HepG2 (cell line): ENCODE measurements around the gene FITM2. TPM values are rescaled to one million over a fixed set of nuclear protein-coding genes. Genes with fewer than 3 reads are reported as not detected.
A peak's percentile ranks its signal among the peaks of the same experiment; 100 is the strongest.

Experiments used
- CHCHD3 ChIP-seq: sonication (generic); formaldehyde crosslinking; IDR thresholded peaks from 2 replicates; pipeline ENCODE4 v1.8.0; 2022; ENCODE audit warnings: mild to moderate bottlenecking, missing genetic modification reagents, moderate library complexity
- ELF3 ChIP-seq: IDR thresholded peaks from 2 replicates; pipeline ENCODE4 v1.6.1; 2016; ENCODE audit warnings: missing genetic modification reagents, missing compliant biosample characterization
- FOXA3 ChIP-seq: IDR thresholded peaks from 2 replicates; pipeline ENCODE4 v1.6.1; 2016; ENCODE audit warnings: missing genetic modification reagents, missing compliant biosample characterization
- FOXK2 ChIP-seq: fragments of 450-650 bp; IDR thresholded peaks from 2 replicates; pipeline ENCODE4 v1.6.1; 2016
- FOXP1 ChIP-seq, 2 experiments: fragments of 450-650 bp in 1 of 2; IDR thresholded peaks; 2 replicates each; pipeline ENCODE4 v1.6.1; 2017 to 2018; ENCODE audit warnings: antibody characterized with exemption in 1 of 2
- GABPA ChIP-seq, 2 experiments: IDR thresholded peaks; 2 replicates each; pipeline ENCODE4 v1.6.1; 2011 to 2016; ENCODE audit warnings: low read depth in 2 of 2, low read length in 1 of 2, missing biosample characterization in 1 of 2, missing genetic modification characterization in 1 of 2
- HNF4A ChIP-seq: sonication (generic); formaldehyde crosslinking; IDR thresholded peaks from 2 replicates; pipeline ENCODE4 v1.4.0; 2020; ENCODE audit warnings: missing genetic modification reagents
- KAT8 ChIP-seq: IDR thresholded peaks from 2 replicates; pipeline ENCODE4 v1.6.1; 2016; ENCODE audit warnings: missing genetic modification reagents, missing compliant biosample characterization
- KDM5B ChIP-seq: sonication (generic); formaldehyde crosslinking; IDR thresholded peaks from 2 replicates; pipeline ENCODE4 v1.4.0; 2020; ENCODE audit warnings: missing genetic modification reagents, mild to moderate bottlenecking, borderline replicate concordance
- NAIF1 ChIP-seq: sonication (generic); formaldehyde crosslinking; IDR thresholded peaks from 2 replicates; pipeline ENCODE4 v1.5.0; 2020; ENCODE audit warnings: mild to moderate bottlenecking, missing genetic modification reagents, borderline replicate concordance
- SSRP1 ChIP-seq: IDR thresholded peaks from 2 replicates; pipeline ENCODE4 v1.6.1; 2016; ENCODE audit warnings: control low read depth
- ZFX ChIP-seq: sonication (generic); formaldehyde crosslinking; IDR thresholded peaks from 2 replicates; pipeline ENCODE4 v1.4.0; 2020; ENCODE audit warnings: mild to moderate bottlenecking, low read depth, missing genetic modification reagents, moderate library complexity
- ZMYM4 ChIP-seq: sonication (generic); formaldehyde crosslinking; IDR thresholded peaks from 2 replicates; pipeline ENCODE4 v1.8.1; 2023; ENCODE audit warnings: mild to moderate bottlenecking, missing genetic modification reagents
- ZNF644 ChIP-seq: IDR thresholded peaks from 2 replicates; pipeline ENCODE4 v1.6.1; 2016; ENCODE audit warnings: low read depth
- ZZZ3 ChIP-seq: sonication (generic); formaldehyde crosslinking; IDR thresholded peaks from 2 replicates; pipeline ENCODE4 v1.4.0; 2020; ENCODE audit warnings: missing genetic modification reagents, mild to moderate bottlenecking, borderline replicate concordance
- polyA plus RNA-seq, 8 experiments: library from polyadenylated mRNA; depleted of rRNA in 3 of 8; stranded (reverse) in 7 of 8; unstranded in 1 of 8; fragments of >200 nt; fragmentation: Illumina TruSeq in 4 of 8; extraction: Trizol in 4 of 8; gene quantifications; 2 replicates each; pipeline versions ENCODE4 v1.2.1 to v1.2.3, GENCODE V29; 2011 to 2016; ENCODE audit warnings: low read depth in 4 of 8, missing spikeins in 1 of 8, mixed read lengths in 1 of 8; ENCODE audit not compliant: insufficient read depth in 1 of 8
- total RNA-seq, 5 experiments: library from RNA; depleted of rRNA; stranded (reverse); fragments of >200 nt; fragmentation: Illumina TruSeq; extraction: Trizol; gene quantifications; 2 replicates each; pipeline ENCODE4 v1.2.3, GENCODE V29; 2016; ENCODE audit warnings: low read depth in 1 of 5
- TF ChIP-seq, protein P1 (sequence below): IDR thresholded peaks from 2 replicates; pipeline ENCODE4 v1.6.1; 2016; ENCODE audit warnings: low read depth
- TF ChIP-seq, protein P2 (sequence below): sonication (generic); formaldehyde crosslinking; IDR thresholded peaks from 2 replicates; pipeline ENCODE4 v1.5.0; 2020; ENCODE audit warnings: missing genetic modification reagents
- TF ChIP-seq, protein P3 (sequence below): sonication (generic); formaldehyde crosslinking; IDR thresholded peaks from 2 replicates; pipeline ENCODE4 v1.4.0; 2020; ENCODE audit warnings: mild to moderate bottlenecking, missing genetic modification reagents
- TF ChIP-seq, protein P4 (sequence below): sonication (generic); formaldehyde crosslinking; IDR thresholded peaks from 2 replicates; pipeline ENCODE4 v1.5.1; 2020; ENCODE audit warnings: mild to moderate bottlenecking, missing genetic modification reagents, borderline replicate concordance
- TF ChIP-seq, protein P5 (sequence below): sonication (generic); formaldehyde crosslinking; IDR thresholded peaks from 2 replicates; pipeline ENCODE4 v1.4.0; 2020; ENCODE audit warnings: missing genetic modification reagents, low read depth, mild to moderate bottlenecking, borderline replicate concordance

The FITM2 gene
- total and polyA plus RNA-seq, 2 of the 13 experiments (the other 11 are each of a cell fraction or from before 2014, with no cell fraction given), result 9.6 to 24.5 TPM

DNA sequence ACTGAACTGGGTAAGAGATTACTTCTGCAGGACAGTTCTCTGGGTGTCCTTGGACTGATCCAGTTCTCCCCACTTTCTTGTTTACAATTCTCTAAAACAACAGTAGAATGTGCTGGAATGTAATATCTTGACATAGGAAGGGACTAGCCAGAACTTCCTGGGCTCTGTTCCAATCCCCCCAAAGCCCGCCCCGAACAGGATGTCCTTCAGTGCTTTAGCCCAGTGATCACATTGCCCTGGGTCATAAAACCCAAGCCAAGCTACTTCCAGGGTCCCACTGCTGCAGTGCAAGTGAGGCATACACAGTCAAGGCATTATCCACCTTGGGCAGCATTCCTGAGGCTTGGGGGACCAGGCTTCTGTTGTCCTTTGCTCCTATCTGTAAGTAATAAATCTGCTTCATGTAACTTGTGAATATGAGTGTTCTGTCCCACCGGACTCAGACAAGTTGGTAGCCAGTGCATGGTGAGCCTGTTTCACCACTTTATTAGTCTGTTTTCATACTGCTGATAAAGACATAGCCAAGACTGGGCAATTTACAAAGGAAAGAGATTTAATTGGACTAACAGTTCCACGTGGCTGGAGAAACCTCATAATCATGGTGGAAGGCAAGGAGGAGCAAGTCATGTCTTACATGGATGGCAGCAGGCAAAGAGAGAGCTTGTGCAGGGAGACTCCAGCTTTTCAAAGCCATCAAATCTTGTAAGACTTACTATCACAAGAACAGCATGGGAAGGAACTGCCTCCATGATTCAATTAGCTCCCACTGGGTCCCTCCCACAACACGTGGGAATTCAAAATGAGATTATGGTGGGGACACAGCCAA is 23.5 kb downstream of the FITM2 start (continued):
- TF ChIP-seq, protein P1, sequence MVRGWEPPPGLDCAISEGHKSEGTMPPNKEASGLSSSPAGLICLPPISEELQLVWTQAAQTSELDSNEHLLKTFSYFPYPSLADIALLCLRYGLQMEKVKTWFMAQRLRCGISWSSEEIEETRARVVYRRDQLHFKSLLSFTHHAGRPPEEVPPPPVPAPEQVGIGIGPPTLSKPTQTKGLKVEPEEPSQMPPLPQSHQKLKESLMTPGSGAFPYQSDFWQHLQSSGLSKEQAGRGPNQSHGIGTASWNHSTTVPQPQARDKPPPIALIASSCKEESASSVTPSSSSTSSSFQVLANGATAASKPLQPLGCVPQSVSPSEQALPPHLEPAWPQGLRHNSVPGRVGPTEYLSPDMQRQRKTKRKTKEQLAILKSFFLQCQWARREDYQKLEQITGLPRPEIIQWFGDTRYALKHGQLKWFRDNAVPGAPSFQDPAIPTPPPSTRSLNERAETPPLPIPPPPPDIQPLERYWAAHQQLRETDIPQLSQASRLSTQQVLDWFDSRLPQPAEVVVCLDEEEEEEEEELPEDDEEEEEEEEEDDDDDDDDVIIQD (CRISPR knock-in tag), result peak; percentile 45; the same call in 1 of the 2 replicates
- TF ChIP-seq GABPA (IDR thresholded peaks at IDR 0.05; ENCODE audit: low read depth, low read length) (no peak), GABPA (CRISPR knock-in tag; IDR thresholded peaks at IDR 0.05; ENCODE audit: low read depth) (peak; percentile 58; the same call in 1 of the 2 replicates), CHCHD3 (no peak), ZZZ3 (CRISPR knock-in tag) (no peak), SSRP1 (CRISPR knock-in tag) (no peak), FOXP1 (IDR thresholded peaks at IDR 0.05) (no peak), FOXP1 (CRISPR knock-in tag; IDR thresholded peaks at IDR 0.05) (peak; percentile 58; the same call in 1 of the 2 replicates), HNF4A (CRISPR knock-in tag) (0 out of 2 replicates have a peak, but pooled peaks have one; percentile 27), ELF3 (peak; percentile 98), NAIF1 (CRISPR knock-in tag) (no peak), KDM5B (no peak), ZNF644 (peak; percentile 47; the same call in 1 of the 2 replicates), ZFX (CRISPR knock-in tag) (0 out of 2 replicates have a peak, but pooled peaks have one; percentile 20), FOXK2 (no peak), ZMYM4 (CRISPR knock-in tag) (peak; percentile 59; the same call in 1 of the 2 replicates), FOXA3 (CRISPR knock-in tag) (peak; percentile 78), KAT8 (CRISPR knock-in tag) (0 out of 2 replicates have a peak, but pooled peaks have one; percentile 18)
- TF ChIP-seq, protein P2, sequence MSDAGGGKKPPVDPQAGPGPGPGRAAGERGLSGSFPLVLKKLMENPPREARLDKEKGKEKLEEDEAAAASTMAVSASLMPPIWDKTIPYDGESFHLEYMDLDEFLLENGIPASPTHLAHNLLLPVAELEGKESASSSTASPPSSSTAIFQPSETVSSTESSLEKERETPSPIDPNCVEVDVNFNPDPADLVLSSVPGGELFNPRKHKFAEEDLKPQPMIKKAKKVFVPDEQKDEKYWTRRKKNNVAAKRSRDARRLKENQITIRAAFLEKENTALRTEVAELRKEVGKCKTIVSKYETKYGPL (CRISPR knock-in tag), result no peak
- TF ChIP-seq, protein P3, sequence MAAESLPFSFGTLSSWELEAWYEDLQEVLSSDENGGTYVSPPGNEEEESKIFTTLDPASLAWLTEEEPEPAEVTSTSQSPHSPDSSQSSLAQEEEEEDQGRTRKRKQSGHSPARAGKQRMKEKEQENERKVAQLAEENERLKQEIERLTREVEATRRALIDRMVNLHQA (CRISPR knock-in tag), result no peak
- TF ChIP-seq, protein P4, sequence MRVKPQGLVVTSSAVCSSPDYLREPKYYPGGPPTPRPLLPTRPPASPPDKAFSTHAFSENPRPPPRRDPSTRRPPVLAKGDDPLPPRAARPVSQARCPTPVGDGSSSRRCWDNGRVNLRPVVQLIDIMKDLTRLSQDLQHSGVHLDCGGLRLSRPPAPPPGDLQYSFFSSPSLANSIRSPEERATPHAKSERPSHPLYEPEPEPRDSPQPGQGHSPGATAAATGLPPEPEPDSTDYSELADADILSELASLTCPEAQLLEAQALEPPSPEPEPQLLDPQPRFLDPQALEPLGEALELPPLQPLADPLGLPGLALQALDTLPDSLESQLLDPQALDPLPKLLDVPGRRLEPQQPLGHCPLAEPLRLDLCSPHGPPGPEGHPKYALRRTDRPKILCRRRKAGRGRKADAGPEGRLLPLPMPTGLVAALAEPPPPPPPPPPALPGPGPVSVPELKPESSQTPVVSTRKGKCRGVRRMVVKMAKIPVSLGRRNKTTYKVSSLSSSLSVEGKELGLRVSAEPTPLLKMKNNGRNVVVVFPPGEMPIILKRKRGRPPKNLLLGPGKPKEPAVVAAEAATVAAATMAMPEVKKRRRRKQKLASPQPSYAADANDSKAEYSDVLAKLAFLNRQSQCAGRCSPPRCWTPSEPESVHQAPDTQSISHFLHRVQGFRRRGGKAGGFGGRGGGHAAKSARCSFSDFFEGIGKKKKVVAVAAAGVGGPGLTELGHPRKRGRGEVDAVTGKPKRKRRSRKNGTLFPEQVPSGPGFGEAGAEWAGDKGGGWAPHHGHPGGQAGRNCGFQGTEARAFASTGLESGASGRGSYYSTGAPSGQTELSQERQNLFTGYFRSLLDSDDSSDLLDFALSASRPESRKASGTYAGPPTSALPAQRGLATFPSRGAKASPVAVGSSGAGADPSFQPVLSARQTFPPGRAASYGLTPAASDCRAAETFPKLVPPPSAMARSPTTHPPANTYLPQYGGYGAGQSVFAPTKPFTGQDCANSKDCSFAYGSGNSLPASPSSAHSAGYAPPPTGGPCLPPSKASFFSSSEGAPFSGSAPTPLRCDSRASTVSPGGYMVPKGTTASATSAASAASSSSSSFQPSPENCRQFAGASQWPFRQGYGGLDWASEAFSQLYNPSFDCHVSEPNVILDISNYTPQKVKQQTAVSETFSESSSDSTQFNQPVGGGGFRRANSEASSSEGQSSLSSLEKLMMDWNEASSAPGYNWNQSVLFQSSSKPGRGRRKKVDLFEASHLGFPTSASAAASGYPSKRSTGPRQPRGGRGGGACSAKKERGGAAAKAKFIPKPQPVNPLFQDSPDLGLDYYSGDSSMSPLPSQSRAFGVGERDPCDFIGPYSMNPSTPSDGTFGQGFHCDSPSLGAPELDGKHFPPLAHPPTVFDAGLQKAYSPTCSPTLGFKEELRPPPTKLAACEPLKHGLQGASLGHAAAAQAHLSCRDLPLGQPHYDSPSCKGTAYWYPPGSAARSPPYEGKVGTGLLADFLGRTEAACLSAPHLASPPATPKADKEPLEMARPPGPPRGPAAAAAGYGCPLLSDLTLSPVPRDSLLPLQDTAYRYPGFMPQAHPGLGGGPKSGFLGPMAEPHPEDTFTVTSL (CRISPR knock-in tag), result peak; percentile 34; the same call in 1 of the 2 replicates
- TF ChIP-seq, protein P5, sequence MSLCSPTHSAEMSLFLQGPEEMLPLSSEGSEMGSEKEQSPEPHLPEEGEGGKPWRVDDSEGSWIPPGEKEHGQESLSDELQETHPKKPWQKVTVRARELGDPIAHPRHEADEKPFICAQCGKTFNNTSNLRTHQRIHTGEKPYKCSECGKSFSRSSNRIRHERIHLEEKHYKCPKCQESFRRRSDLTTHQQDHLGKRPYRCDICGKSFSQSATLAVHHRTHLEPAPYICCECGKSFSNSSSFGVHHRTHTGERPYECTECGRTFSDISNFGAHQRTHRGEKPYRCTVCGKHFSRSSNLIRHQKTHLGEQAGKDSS (CRISPR knock-in tag), result 0 out of 2 replicates have a peak, but pooled peaks have one; percentile 46
